CD14-positive monocyte (primary cell): ENCODE results near the gene RPL28. TPM values are rescaled to one million over a fixed set of nuclear protein-coding genes. Genes with fewer than 3 reads are reported as not detected.
A peak's percentile ranks its signal among the peaks of the same experiment; 100 is the strongest.
"Not testable (repeated sequence)": the region's sequence is repeated elsewhere in the genome, so short reads cannot be mapped to it uniquely, and the experiment has no call there.

Experiments used
- DNase-seq, 3 donors: peaks; one replicate each; pipeline ENCODE4 v3.0.0-alpha.2; 2011 to 2022
- H2AFZ ChIP-seq: 2 replicates; pipeline ENCODE4 v1.6.0; 2012; ENCODE audit warnings: mild to moderate bottlenecking, low read depth, low read length, inconsistent platforms; ENCODE audit not compliant: insufficient read depth, poor library complexity, severe bottlenecking
- H3K27ac ChIP-seq, 2 donors: 1 replicate in 1 of 2; 2 replicates in 1 of 2; pipeline ENCODE4 v1.5.1; 2012 to 2013; ENCODE audit warnings: low read length in 2 of 2, control low read depth in 1 of 2, inconsistent platforms in 1 of 2, low read depth in 1 of 2, mild to moderate bottlenecking in 1 of 2
- H3K27me3 ChIP-seq, 2 donors: one replicate each; pipeline versions ENCODE4 v1.6.0 to v1.6.1; 2011 to 2013; ENCODE audit warnings: low read length in 2 of 2; ENCODE audit not compliant: control insufficient read depth in 2 of 2, insufficient read depth in 2 of 2
- H3K36me3 ChIP-seq, 2 donors: replicated peaks in 1 of 2; 1 replicate in 1 of 2; 2 replicates in 1 of 2; pipeline versions ENCODE4 v1.5.1 to v1.6.1; 2012 to 2013; ENCODE audit warnings: low read length in 2 of 2, control low read depth in 1 of 2, inconsistent platforms in 1 of 2, mild to moderate bottlenecking in 1 of 2; ENCODE audit not compliant: insufficient read depth in 2 of 2, control insufficient read depth in 1 of 2
- H3K4me1 ChIP-seq, 2 donors: 1 replicate in 1 of 2; 2 replicates in 1 of 2; pipeline versions ENCODE4 v1.5.1 to v1.6.1; 2012 to 2013; ENCODE audit warnings: low read length in 2 of 2, control low read depth in 1 of 2, inconsistent platforms in 1 of 2, mild to moderate bottlenecking in 1 of 2, moderate library complexity in 1 of 2; ENCODE audit not compliant: insufficient read depth in 2 of 2, control insufficient read depth in 1 of 2
- H3K4me2 ChIP-seq: replicated peaks from 2 replicates; pipeline ENCODE3; 2012; ENCODE audit warnings: low read length, moderate library complexity, mild to moderate bottlenecking; ENCODE audit not compliant: poor library complexity, severe bottlenecking; ENCODE audit errors: extremely low read depth
- H3K4me3 ChIP-seq, 3 experiments: fragments of 200-600 bp in 1 of 3; sonication (generic) in 1 of 3; replicated peaks in 1 of 3; 1 replicate in 2 of 3; 2 replicates in 1 of 3; pipeline ENCODE4 v1.5.1; 2011 to 2013; ENCODE audit warnings: low read length in 3 of 3, mild to moderate bottlenecking in 3 of 3, control low read depth in 2 of 3, low read depth in 2 of 3, inconsistent platforms in 1 of 3, moderate library complexity in 1 of 3
- H3K79me2 ChIP-seq: 2 replicates; pipeline ENCODE4 v1.6.0; 2012; ENCODE audit warnings: mild to moderate bottlenecking, control low read depth, inconsistent platforms, low read length, moderate library complexity; ENCODE audit not compliant: insufficient read depth
- H3K9ac ChIP-seq: 2 replicates; pipeline ENCODE4 v1.6.0; 2017; ENCODE audit warnings: low read length, mild to moderate bottlenecking; ENCODE audit not compliant: insufficient read depth, poor library complexity, severe bottlenecking
- H3K9me3 ChIP-seq, 2 donors: replicated peaks in 1 of 2; 1 replicate in 1 of 2; 2 replicates in 1 of 2; pipeline versions ENCODE4 v1.5.1 to v1.6.1; 2012 to 2013; ENCODE audit warnings: low read length in 2 of 2, control low read depth in 1 of 2; ENCODE audit not compliant: control insufficient read depth in 1 of 2, insufficient read depth in 1 of 2
- H4K20me1 ChIP-seq: 2 replicates; pipeline ENCODE4 v1.6.0; 2012; ENCODE audit warnings: mild to moderate bottlenecking, low read length, control low read depth, moderate library complexity; ENCODE audit not compliant: insufficient read depth
- H3K27ac Mint-ChIP-seq, 7 donors: one replicate each; pipeline ENCODE4 v1.8.0; 2020; ENCODE audit warnings: mild to moderate bottlenecking in 7 of 7, mixed read lengths in 7 of 7, moderate library complexity in 6 of 7, inconsistent platforms in 2 of 7
- H3K27me3 Mint-ChIP-seq, 3 donors: one replicate each; pipeline ENCODE4 v1.8.0; 2021 to 2022; ENCODE audit warnings: low read depth in 3 of 3, mild to moderate bottlenecking in 3 of 3, mixed read lengths in 3 of 3, moderate library complexity in 3 of 3, inconsistent platforms in 1 of 3
- H3K36me3 Mint-ChIP-seq, 2 donors: one replicate each; pipeline ENCODE4 v1.8.0; 2020; ENCODE audit warnings: mixed read lengths in 2 of 2, inconsistent platforms in 1 of 2, mild to moderate bottlenecking in 1 of 2
- H3K4me1 Mint-ChIP-seq: one replicate; pipeline ENCODE4 v1.8.0; 2020; ENCODE audit warnings: mild to moderate bottlenecking, mixed read lengths
- H3K4me3 Mint-ChIP-seq, 2 donors: one replicate each; pipeline ENCODE4 v1.8.0; 2020; ENCODE audit warnings: mild to moderate bottlenecking in 2 of 2, mixed read lengths in 2 of 2, moderate library complexity in 1 of 2
- H3K9me3 Mint-ChIP-seq, 7 donors: one replicate each; pipeline ENCODE4 v1.8.0; 2020 to 2022; ENCODE audit warnings: mixed read lengths in 7 of 7, mild to moderate bottlenecking in 6 of 7, moderate library complexity in 6 of 7, inconsistent platforms in 2 of 7
- CTCF ChIP-seq: fragments of 200-600 bp; IDR thresholded peaks from one replicate; pipeline ENCODE4 v1.8.0; 2022; ENCODE audit warnings: antibody characterized with exemption, mild to moderate bottlenecking
- WGBS: methylation state at CpG from one replicate; pipeline ENCODE4 v1.1.5; 2013; ENCODE audit warnings: missing lambda C conversion rate; ENCODE audit not compliant: insufficient coverage; 5-methylcytosine and 5-hydroxymethylcytosine counted together
- intact Hi-C, 2 donors: fragments of 100-400 bp; cut with micrococcal nuclease; formaldehyde crosslinking; loops; one replicate each; pipeline versions ENCODE4 v1.15.0 to v1.15.1; 2023
- polyA plus RNA-seq, 3 donors: library from polyadenylated mRNA; depleted of rRNA in 1 of 3; unstranded in 2 of 3; stranded (reverse) in 1 of 3; fragments of 300-500 nt in 2 of 3; fragments of >200 nt in 1 of 3; fragmentation: Illumina TruSeq in 2 of 3; gene quantifications; 1 replicate in 2 of 3; 2 replicates in 1 of 3; pipeline ENCODE4 v1.2.3, GENCODE V29; 2012 to 2021

The RPL28 gene
- polyA plus RNA-seq, 3 donors, result 199 to 3,862 (median 208) TPM

DNA sequence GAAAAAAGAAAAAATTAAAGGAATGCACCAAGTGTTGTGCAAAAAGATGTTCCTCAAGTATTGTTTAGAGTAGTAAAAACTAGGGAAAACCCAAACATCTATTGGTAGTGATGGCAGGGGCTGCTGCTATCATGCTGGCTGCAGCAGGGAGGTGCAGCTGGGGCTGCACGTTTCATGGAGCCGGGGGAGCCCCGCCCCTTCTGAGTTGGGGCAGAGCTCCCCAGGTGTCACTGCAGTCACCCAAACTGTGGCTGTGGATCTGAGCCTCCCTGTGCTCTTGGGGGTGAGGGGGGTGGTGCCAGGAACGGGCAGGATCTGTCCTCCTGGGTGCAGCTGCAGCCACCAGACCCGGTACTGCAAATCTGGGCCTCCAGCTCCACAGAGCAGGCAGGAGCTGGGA lies 33.4 kb downstream of the RPL28 start:
- H3K4me2 ChIP-seq, result no peak overlapping the region
- DNase-seq, result no peak
- Mint-ChIP-seq H3K4me3 (no peak overlapping the region), H3K27ac (no peak overlapping the region), H3K27me3 (peaks cover 3 to 15% (median 6%) of the 10 kb centered on the region in 3 donors), H3K4me1 (peaks cover 11% of the 10 kb centered on the region), H3K9me3 (peaks cover 0 to 2% (median 0%) of the 10 kb centered on the region in 7 donors), H3K36me3 (no peaks in the 10 kb centered on the region)
- H3K9ac ChIP-seq, result no peak overlapping the region
- intact Hi-C loops, result loop anchor here in 1 of 2 donors (5.0 to 10.0 kb wide), 2 partner anchors 124 to 277 kb away; no protein-coding TSS in a partner anchor
- no peaks in the 10 kb centered on the region for H3K79me2 ChIP-seq
- no peaks in the 10 kb centered on the region for H3K9me3 ChIP-seq
- H3K4me1 ChIP-seq, result peaks cover 8 to 11% of the 10 kb centered on the region in 2 donors
- no peak overlapping the region for H3K27ac ChIP-seq
- no peak for TF ChIP-seq CTCF
- H3K4me3 ChIP-seq, result no peak overlapping the region
- H4K20me1 ChIP-seq, result no peaks in the 10 kb centered on the region
- no peaks in the 10 kb centered on the region for H3K36me3 ChIP-seq
- H3K27me3 ChIP-seq, result no peaks in the 10 kb centered on the region
- H2AFZ ChIP-seq, result no peak overlapping the region
- 83% methylated on average over 5 of the region's 5 CpGs for WGBS

- Mint-ChIP-seq H3K27ac (no peak overlapping the region), H3K36me3 (no peaks in the 10 kb centered on the region), H3K9me3 (peaks cover 0 to 2% (median 0%) of the 10 kb centered on the region in 7 donors), H3K27me3 (peaks cover 4 to 13% (median 4%) of the 10 kb centered on the region in 3 donors), H3K4me1 (peaks cover 11% of the 10 kb centered on the region), H3K4me3 (no peak overlapping the region)
- 88% methylated on average over 1 of the region's 5 CpGs for WGBS
- no peaks in the 10 kb centered on the region for H3K9me3 ChIP-seq
- no peak overlapping the region for H3K4me3 ChIP-seq
- no peak overlapping the region for H2AFZ ChIP-seq
- no peak for TF ChIP-seq CTCF
- intact Hi-C loops, result loop anchor here (5.0 to 10.0 kb wide), 3 partner anchors 125 to 277 kb away; partner anchors contain the start of gene TNNT1 (in 1 of the 2)
- no peak overlapping the region for H3K4me2 ChIP-seq
- no peak overlapping the region for H3K27ac ChIP-seq
- H3K36me3 ChIP-seq, result no peaks in the 10 kb centered on the region
- no peak overlapping the region for H3K9ac ChIP-seq
- no peak for DNase-seq
- H3K79me2 ChIP-seq, result no peaks in the 10 kb centered on the region
- no peaks in the 10 kb centered on the region for H4K20me1 ChIP-seq
- peaks cover 8 to 11% of the 10 kb centered on the region in 2 donors for H3K4me1 ChIP-seq
- no peaks in the 10 kb centered on the region for H3K27me3 ChIP-seq
These were observed 34.0 kb downstream of the RPL28 start for GRCh38 chr19:55419624-55420236.

- Mint-ChIP-seq H3K27me3 (peaks cover 6 to 17% (median 7%) of the 10 kb centered on the region in 3 donors), H3K27ac (peak overlapping the region in 1 of 7 donors; percentile 44), H3K4me1 (peaks cover 11% of the 10 kb centered on the region)
- not testable (repeated sequence) for H4K20me1 ChIP-seq, H2AFZ ChIP-seq, H3K9me3 Mint-ChIP-seq, H3K79me2 ChIP-seq, H3K4me3 ChIP-seq, H3K9me3 ChIP-seq, H3K4me2 ChIP-seq, H3K4me3 Mint-ChIP-seq, H3K27me3 ChIP-seq, H3K36me3 ChIP-seq, H3K36me3 Mint-ChIP-seq, DNase-seq, H3K27ac ChIP-seq, H3K9ac ChIP-seq
- peaks cover 8 to 11% of the 10 kb centered on the region in 2 donors for H3K4me1 ChIP-seq
- 0% methylated on average over 1 of the region's 4 CpGs for WGBS
- intact Hi-C loops, result loop anchor here in 1 of 2 donors (10.0 kb wide), 1 partner anchor 276 kb away; the partner anchor contains the start of gene TNNT1
These were observed 35.5 kb downstream of the RPL28 start for GRCh38 chr19:55421281-55421680.
